Stimulated activated CD4-positive, alpha-beta T cell treated with anti-CD3 and anti-CD28 coated beads, Interleukin-4, amount 100 ng/mL, for 48 hours (primary cell): ENCODE results near the gene TTC23L.
"Not testable (repeated sequence)": the region's sequence is repeated elsewhere in the genome, so short reads cannot be mapped to it uniquely, and the experiment has no call there.

Source experiments
- DNase-seq, 2 donors: peaks; one replicate each; pipeline ENCODE4 v3.0.0-alpha.2; 2020; ENCODE audit warnings: low read depth in 2 of 2

TTC23L gene

GRCh38 chr5:34919077-34919476 is 80.1 kb downstream of the TTC23L start:
- DNase-seq = no peak

- not testable (repeated sequence) for DNase-seq
Observed at GRCh38 chr5:34923256-34923655, 84.3 kb downstream of the TTC23L start.

- DNase-seq = peak in 1 of 2 donors; percentile 26
Observed at GRCh38 chr5:34923694-34924461, 84.9 kb downstream of the TTC23L start.

GRCh38 chr5:34924462-34924765 is 85.5 kb downstream of the TTC23L start:
- no peak for DNase-seq

- DNase-seq = no peak
Observed at GRCh38 chr5:34926318-34926888, 87.4 kb downstream of the TTC23L start.

GRCh38 chr5:34927785-34928184 is 88.8 kb downstream of the TTC23L start:
- no peak for DNase-seq

GRCh38 chr5:34928267-34928666 is 89.3 kb downstream of the TTC23L start:
- no peak for DNase-seq

- DNase-seq = peak; percentile 97 to 99
Observed at GRCh38 chr5:34929134-34929719, 90.3 kb downstream of the TTC23L start, which contains the start of gene DNAJC21. Gene DNAJC21, plus strand, starts transcription at chr5:34929559. Its CDS starts 261 bp downstream, at chr5:34929820.

- peak; percentile 64 to 76 for DNase-seq
Observed at GRCh38 chr5:34929720-34930461, 90.9 kb downstream of the TTC23L start.

- no peak for DNase-seq
Observed at GRCh38 chr5:34930462-34930844, 91.5 kb downstream of the TTC23L start.

- no peak for DNase-seq
Observed at GRCh38 chr5:34930870-34931269, 91.9 kb downstream of the TTC23L start.

GRCh38 chr5:34932947-34933346 is 94.0 kb downstream of the TTC23L start:
- no peak for DNase-seq

GRCh38 chr5:34941936-34942335 is 103.0 kb downstream of the TTC23L start:
- no peak for DNase-seq

GRCh38 chr5:34944044-34944443 is 105.1 kb downstream of the TTC23L start:
- no peak for DNase-seq

- DNase-seq = no peak
Observed at GRCh38 chr5:34944460-34945047, 105.6 kb downstream of the TTC23L start.
